Stimulated activated CD4-positive, alpha-beta T cell treated with anti-CD3 and anti-CD28 coated beads, Interleukin-15, amount 100 ng/mL, for 24 hours (primary cell): ENCODE measurements around the gene OR6S1.
"Not testable (repeated sequence)": the region's sequence is repeated elsewhere in the genome, so short reads cannot be mapped to it uniquely, and the experiment has no call there.

Source experiments
- DNase-seq: peaks from one replicate; pipeline ENCODE4 v3.0.0-alpha.2; 2020

The OR6S1 gene

GRCh38 chr14:20608383-20609110, 32.9 kb downstream of the OR6S1 start:
- no peak for DNase-seq

- no peak for DNase-seq
These were observed 33.9 kb downstream of the OR6S1 start for GRCh38 chr14:20607617-20608016.

- no peak for DNase-seq
These were observed 34.6 kb downstream of the OR6S1 start for GRCh38 chr14:20606902-20607242.

GRCh38 chr14:20606190-20606901, 35.1 kb downstream of the OR6S1 start:
- DNase-seq, result no peak

- no peak for DNase-seq
These were observed 37.4 kb downstream of the OR6S1 start for GRCh38 chr14:20603813-20604690.

GRCh38 chr14:20602583-20602982, 38.9 kb downstream of the OR6S1 start:
- DNase-seq, result no peak

GRCh38 chr14:20601522-20601921, 40.0 kb downstream of the OR6S1 start:
- no peak for DNase-seq

GRCh38 chr14:20597108-20597507, 44.4 kb downstream of the OR6S1 start:
- DNase-seq, result no peak

GRCh38 chr14:20595726-20596125, 45.8 kb downstream of the OR6S1 start:
- DNase-seq, result not testable (repeated sequence)

GRCh38 chr14:20592574-20592973, 48.9 kb downstream of the OR6S1 start:
- DNase-seq, result no peak

GRCh38 chr14:20591235-20591634, 50.3 kb downstream of the OR6S1 start, which contains the start of gene RNASE12:
Gene RNASE12, minus strand, starts transcription at chr14:20591376. Its CDS starts 653 bp downstream, at chr14:20590723.
- no peak for DNase-seq
